Activated CD4-positive, CD25-positive, alpha-beta regulatory T cell treated with anti-CD3 and anti-CD28 coated beads, Interleukin-2, amount 50 U/mL, for 16 hours (primary cell): ENCODE measurements around the gene TAF11L10.
"Not testable (repeated sequence)": the region's sequence is repeated elsewhere in the genome, so short reads cannot be mapped to it uniquely, and the experiment has no call there.

Experiments used
- DNase-seq: peaks from one replicate; pipeline ENCODE4 v3.0.0-alpha.2; 2020; ENCODE audit warnings: low read depth, low spot score

Gene TAF11L10

DNA sequence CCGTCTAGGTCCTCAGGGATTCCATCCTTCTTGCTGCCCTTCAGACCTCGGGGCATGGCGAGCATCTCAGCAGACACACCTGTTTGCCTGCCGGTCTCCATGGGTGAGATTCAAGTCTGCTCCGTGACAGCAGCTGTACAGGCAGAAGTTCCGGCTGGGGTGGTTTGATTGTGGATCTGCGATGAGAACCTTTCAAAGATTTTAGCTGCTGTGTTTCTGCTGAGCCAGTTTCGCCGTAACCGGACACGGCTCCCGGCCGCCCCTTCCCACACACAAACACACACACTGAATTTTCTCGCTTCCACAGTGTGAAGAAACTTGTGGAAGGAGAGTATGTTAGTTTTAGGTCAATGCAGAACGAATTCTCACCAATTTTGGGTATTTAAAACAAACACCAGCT is at the start of gene TAF11L10:
TAF11L10 (minus strand) TSS at position 101 of the 400 bp plus-strand sequence.
- DNase-seq: not testable (repeated sequence)

DNA sequence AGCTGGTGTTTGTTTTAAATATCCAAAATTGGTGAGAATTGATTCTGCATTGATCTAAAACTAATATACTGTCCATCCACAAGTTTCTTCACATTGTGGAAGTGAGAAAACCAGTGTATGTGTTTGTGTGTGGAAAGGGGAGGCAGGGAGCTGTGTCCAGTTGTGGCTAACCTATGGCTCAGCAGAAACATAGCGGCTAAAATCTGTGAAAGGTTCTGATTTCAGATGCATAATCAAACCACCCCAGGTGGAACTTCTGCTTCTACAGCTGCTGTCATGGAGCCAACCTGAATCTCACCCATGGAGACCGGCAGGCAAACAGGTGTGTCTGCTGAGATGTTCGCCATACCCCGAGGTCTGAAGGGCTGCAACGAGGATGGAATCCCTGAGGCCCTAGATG is 36.5 kb upstream of the TAF11L10 start, which contains the start of gene TAF11L14:
TAF11L14 (plus strand) TSS at position 301 of the 400 bp plus-strand sequence.
- DNase-seq: no peak

DNA sequence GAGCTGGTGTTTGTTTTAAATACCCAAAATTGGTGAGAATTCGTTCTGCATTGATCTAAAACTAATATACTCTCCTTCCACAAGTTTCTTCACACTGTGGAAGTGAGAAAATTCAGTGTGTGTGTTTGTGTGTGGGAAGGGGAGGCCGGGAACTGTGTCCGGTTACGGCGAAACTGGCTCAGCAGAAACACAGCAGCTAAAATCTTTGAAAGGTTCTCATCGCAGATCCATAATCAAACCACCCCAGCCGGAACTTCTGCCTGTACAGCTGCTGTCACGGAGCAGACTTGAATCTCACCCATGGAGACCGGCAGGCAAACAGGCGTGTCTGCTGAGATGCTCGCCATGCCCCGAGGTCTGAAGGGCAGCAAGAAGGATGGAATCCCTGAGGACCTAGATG is 34.2 kb upstream of the TAF11L10 start, which contains the start of gene TAF11L13:
TAF11L13 (plus strand) TSS at position 301 of the 400 bp plus-strand sequence.
- DNase-seq: not testable (repeated sequence)

DNA sequence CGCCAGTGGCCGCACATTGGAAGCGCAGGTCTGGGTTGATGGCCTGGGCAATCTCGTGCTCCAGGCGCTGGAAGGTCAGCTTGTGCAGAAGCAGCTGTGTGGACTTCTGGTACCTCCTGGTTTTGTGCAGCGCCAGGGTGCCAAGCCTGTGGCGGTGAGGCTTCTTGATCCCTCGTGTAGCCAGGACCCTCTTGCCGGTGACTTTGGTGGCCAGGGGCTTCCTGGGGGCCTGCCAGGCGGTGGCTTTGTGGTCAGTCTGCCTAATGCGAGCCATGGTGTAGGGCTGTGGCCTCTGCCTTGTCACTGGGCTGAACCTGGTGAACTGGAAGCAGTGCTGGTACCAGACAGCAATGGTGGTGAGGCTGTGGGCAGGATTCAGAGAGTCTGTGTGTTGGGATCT is 28.1 kb upstream of the TAF11L10 start:
- DNase-seq: no peak

DNA sequence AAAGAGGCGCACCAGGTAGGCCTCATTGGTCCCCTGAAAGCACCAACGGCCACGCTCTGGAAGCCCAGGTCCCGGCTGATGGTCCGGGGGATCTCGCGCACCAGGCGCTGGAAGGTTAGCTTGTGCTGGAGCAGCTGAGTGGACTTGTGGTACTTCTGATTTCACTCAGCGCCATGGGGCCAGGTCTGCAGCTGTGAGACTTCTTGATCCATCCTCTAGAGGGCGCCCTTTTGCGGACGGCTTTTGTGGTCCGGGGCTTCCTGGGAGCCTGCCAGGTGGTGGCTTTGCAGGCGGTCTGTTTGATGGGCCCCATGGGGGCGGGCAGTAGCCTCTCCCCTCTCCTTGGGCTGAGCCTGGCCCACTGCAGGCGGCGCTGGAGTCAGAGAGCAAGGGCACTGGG is 23.0 kb upstream of the TAF11L10 start:
- no peak for DNase-seq

DNA sequence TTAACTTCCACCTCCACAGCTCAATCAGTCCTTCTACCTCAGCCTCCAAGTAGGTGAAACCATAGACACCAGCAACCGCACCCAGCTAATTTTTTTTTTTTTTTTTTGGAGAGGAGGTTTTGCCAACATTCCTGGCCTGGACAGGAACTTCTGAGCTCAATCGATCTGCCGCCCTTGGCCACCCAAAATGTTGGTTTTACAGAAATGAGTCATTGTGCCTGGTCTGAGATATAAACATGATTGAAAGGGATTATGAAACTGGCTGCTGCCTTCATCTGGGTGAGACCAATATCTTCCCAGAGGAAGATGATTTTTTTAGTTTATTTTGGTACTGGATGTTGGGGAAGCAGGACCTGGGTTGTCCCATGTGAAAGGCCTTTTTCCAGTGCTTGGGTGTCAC is 21.7 kb upstream of the TAF11L10 start:
- no peak for DNase-seq

DNA sequence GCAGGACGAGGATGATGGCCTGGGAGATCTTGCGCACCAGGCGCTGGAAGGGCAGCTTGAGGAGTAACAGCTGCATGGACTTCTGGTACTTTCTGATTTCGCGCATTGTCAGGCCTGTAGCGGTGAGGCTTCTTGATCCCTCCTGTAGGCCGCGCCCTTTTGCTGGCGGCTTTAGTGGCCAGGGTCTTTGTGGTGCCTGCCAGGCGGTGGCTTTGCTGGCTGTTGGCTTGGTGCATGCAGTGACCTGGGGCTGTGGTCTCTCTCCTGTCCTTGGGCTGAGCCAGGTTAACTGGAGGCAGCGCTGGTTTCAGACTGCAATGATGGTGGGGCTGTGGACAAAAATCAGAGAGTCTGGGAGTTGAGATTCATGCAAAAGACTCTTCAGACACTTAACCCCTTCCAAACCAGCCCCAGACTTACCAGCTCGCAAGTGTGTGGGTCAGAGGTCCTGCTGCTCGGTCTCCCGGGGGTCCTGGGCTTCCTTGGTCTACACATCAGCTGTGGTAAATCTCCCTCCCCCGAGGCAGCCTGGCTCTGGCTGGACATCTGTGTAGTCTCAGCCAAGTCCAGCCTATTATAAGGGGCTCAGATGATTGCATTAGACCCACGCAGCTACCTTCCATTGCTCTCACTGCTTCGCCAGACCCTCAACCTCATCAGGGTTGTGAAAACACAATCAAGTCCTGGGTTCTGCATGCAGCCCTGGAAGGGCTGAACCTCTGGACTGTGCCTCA is 17.4 kb upstream of the TAF11L10 start:
- no peak for DNase-seq

DNA sequence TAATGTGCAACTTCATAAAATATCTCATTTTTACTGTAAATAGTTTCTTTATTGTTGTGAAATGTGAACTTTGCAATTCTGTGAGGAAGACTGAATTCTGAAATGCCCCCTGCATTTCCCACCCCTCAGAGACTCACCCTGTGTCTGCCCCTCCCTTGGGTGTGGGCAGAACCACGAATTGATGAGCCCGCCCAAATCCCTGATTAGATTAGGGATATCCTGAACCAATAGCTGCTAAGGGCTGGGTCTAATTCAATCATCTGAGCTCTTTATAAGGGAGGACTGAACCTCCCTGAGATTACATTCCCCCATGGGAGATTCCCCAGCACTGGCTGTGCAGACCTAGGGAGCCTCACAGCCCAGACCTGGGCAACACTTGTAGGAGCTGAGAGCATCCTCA is 12.5 kb upstream of the TAF11L10 start, which contains the start of gene TAF11L12:
TAF11L12 (plus strand) TSS at position 301 of the 400 bp plus-strand sequence.
- not testable (repeated sequence) for DNase-seq

DNA sequence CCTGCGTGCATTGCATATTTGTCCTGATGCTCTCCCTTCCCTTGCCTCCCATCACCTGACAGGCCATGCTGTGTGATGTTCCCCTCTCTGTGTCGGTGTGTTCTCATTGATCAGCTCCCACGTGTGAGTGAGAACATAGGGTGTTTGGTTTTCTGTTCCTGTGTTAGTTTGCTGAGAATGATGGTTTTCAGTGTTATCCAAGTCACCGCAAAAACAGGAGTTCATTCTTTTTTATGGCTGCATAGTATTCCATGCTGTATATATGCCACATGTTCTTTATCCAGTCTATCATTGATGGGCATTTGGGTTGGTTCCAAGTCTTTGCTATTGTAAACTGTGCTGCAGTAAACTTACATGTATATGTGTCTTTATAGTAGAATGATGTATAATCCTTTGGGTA is 9.8 kb upstream of the TAF11L10 start:
- DNase-seq: not testable (repeated sequence)

DNA sequence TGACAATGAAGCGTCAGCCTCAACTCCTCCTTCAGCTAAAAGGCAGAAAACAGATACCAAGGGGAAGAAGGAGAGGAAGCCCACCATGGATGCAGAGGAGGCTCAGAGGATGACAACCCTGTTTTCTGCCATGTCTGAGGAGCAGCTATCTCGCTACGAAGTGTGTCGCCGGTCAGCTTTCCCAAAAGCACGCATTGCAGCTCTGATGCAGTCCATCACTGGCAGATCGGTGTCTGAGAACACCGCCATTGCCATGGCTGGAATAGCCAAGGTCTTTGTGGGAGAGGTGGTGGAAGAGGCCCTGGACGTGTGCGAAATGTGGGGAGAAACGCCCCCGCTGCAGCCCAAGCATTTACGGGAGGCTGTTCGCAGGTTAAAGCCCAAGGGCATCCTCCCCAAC is 7.3 kb upstream of the TAF11L10 start:
- DNase-seq: no peak

DNA sequence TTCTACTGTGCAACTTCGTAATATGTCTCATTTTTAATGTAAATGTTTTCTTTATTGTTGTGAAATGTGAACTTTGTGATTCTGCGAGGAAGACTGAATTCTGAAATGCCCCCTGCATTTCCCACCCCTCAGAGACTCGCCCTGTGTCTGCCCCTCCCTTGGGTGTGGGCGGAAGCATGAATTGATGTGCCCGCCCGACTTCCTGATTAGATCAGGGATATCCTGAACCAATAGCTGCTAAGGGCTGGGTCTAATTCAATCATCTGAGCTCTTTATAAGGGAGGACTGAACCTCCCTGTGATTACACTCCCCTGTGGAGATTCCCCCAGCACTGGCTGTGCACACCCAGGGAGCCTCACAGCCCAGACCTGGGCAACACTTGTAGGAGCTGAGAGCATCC is 6.3 kb upstream of the TAF11L10 start, which contains the start of gene TAF11L11:
TAF11L11 (plus strand) TSS at position 304 of the 400 bp plus-strand sequence.
- not testable (repeated sequence) for DNase-seq

DNA sequence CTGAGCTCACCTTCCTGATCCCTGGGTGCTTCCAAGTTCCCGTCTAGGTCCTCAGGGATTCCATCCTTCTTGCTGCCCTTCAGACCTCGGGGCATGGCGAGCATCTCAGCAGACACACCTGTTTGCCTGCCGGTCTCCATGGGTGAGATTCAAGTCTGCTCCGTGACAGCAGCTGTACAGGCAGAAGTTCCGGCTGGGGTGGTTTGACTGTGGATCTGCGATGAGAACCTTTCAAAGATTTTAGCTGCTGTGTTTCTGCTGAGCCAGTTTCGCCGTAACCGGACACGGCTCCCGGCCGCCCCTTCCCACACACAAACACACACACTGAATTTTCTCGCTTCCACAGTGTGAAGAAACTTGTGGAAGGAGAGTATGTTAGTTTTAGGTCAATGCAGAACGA is 3.4 kb downstream of the TAF11L10 start, which contains the start of gene TAF11L9:
TAF11L9 (minus strand) TSS at position 140 of the 400 bp plus-strand sequence.
- not testable (repeated sequence) for DNase-seq

DNA sequence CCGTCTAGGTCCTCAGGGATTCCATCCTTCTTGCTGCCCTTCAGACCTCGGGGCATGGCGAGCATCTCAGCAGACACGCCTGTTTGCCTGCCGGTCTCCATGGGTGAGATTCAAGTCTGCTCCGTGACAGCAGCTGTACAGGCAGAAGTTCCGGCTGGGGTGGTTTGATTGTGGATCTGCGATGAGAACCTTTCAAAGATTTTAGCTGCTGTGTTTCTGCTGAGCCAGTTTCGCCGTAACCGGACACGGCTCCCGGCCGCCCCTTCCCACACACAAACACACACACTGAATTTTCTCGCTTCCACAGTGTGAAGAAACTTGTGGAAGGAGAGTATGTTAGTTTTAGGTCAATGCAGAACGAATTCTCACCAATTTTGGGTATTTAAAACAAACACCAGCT is 6.8 kb downstream of the TAF11L10 start, which contains the start of gene TAF11L8:
TAF11L8 (minus strand) TSS at position 101 of the 400 bp plus-strand sequence.
- DNase-seq: not testable (repeated sequence)

DNA sequence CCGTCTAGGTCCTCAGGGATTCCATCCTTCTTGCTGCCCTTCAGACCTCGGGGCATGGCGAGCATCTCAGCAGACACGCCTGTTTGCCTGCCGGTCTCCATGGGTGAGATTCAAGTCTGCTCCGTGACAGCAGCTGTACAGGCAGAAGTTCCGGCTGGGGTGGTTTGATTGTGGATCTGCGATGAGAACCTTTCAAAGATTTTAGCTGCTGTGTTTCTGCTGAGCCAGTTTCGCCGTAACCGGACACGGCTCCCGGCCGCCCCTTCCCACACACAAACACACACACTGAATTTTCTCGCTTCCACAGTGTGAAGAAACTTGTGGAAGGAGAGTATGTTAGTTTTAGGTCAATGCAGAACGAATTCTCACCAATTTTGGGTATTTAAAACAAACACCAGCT is 12.0 kb downstream of the TAF11L10 start, which contains the start of gene TAF11L7:
TAF11L7 (minus strand) TSS at position 101 of the 400 bp plus-strand sequence.
- not testable (repeated sequence) for DNase-seq
